NCI-H146 (cell line): Measurements from ENCODE around the gene SEPTIN12.
"Not testable (repeated sequence)": the region's sequence is repeated elsewhere in the genome, so short reads cannot be mapped to it uniquely, and the experiment has no call there.

ENCODE experiments used
- DNase-seq: peaks from one replicate; lab custom pipeline; 2025; lab: John Stamatoyannopoulos, UW

Gene SEPTIN12

GRCh38 chr16:4752351-4753100, 35.6 kb downstream of the SEPTIN12 start:
- DNase-seq: no peak

- DNase-seq: no peak
Observed at GRCh38 chr16:4750896-4751295, 37.2 kb downstream of the SEPTIN12 start.

GRCh38 chr16:4749700-4750257, 38.4 kb downstream of the SEPTIN12 start:
- DNase-seq: no peak

GRCh38 chr16:4748682-4749411, 39.3 kb downstream of the SEPTIN12 start:
- no peak for DNase-seq

DNA sequence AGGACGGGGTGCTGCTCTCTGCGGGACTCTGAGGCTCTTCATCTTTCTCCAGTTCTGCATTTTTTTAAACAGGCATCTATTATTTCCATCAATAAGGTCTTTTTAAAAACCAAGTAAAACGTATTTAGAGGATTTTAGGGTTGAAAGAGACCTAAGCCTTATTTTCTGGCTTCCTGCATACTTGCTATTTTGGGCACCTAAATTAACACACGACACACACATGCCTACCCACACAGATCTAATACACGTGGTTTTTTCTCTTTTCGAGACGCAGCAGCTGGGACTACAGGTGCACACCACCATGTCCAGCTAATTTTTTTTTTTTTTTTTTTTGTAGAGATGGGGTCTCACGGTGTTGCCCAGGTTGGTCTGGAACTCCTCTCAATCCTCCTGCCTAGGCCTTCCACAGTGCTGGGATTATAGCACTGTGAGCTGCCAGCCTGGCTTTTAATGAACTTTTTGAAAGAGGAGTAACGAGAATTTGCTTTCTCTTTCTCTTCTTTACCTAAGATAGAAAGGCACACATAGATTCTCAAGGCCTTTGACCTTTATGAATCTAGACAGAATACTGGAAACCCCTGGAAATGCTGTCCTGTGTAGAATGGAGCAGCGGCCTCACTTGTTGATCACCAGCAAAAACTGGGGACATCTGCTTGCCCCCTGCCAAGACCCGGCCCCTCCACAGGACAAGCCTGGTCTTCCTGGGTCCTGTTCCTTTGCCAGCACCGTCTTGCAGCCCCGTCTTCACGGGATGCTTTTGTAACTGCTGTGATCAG, 40.1 kb downstream of the SEPTIN12 start:
- DNase-seq: no peak

GRCh38 chr16:4746991-4747574, 41.1 kb downstream of the SEPTIN12 start:
- no peak for DNase-seq

DNA sequence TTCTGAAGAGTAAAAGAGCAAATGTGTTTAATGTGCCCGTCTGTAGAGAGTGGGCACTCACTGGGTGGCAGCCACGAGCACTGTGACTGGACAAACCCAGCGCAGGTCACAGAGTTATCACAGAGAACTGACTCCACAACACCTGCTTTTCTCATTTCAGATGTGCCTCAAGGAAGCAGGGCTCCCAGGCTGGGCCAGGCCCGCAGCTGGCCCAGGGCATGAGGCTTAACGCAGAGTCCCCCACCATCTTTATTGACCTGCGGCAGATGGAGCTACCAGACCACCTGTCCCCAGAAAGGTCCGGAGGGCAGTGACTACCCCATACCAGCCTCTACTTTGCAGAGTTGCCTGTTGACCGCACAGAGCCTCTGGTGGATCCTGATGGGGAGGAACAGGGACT, 41.9 kb downstream of the SEPTIN12 start:
- no peak for DNase-seq

- DNase-seq: no peak
Observed at GRCh38 chr16:4745274-4745569, 42.9 kb downstream of the SEPTIN12 start.

GRCh38 chr16:4744555-4745273, 43.4 kb downstream of the SEPTIN12 start:
- DNase-seq: peak; percentile 21

DNA sequence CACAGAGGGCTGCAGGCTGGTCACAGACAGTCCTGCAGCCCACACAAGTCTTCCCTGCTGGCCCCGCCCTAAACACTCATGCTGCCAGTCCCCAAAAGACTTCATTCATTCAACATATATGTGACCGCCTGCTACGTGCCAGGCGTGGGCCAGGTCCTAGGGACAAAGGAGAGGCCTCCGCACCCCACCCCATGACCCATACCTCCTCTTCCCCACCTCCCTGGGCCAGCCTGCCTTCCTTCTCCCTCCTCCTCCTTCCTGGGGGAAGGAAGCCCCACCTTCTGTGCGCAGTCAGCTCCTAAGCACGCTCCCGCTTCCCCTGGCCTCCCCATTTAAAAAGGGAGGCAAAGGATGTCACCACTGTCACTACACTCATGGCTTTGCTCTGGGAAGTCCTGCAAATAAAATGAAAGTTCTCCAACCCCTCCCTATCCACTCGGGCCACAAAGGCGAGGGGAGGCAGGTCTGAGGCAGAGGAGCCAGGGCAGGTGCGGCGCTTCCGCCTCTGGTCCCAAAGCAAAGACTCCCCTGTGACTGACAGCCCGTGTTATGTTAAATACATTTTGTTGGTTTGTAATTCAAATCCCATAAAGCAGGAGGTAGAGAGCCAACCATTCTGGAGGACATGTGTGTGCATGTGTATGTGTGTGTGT, 44.8 kb downstream of the SEPTIN12 start:
- DNase-seq: no peak

- not testable (repeated sequence) for DNase-seq
Observed at GRCh38 chr16:4738370-4738769, 49.8 kb downstream of the SEPTIN12 start.

- no peak for DNase-seq
Observed at GRCh38 chr16:4737545-4737944, 50.6 kb downstream of the SEPTIN12 start.

- DNase-seq: no peak
Observed at GRCh38 chr16:4736546-4736945, 51.6 kb downstream of the SEPTIN12 start.

GRCh38 chr16:4734730-4735535, 53.2 kb downstream of the SEPTIN12 start:
- peak; percentile 90 for DNase-seq

- DNase-seq: peak; percentile 97
Observed at GRCh38 chr16:4734063-4734729, 53.9 kb downstream of the SEPTIN12 start, which contains the start of the genes ANKS3 and DNAAF8. Gene ANKS3 (minus strand): TSS chr16:4734271. CDS start chr16:4730149, 4,122 bp downstream. Gene DNAAF8 (plus strand): TSS chr16:4734537. CDS start chr16:4736515, 1,978 bp downstream.

GRCh38 chr16:4733747-4734062, 54.4 kb downstream of the SEPTIN12 start:
- DNase-seq: peak; percentile 76

GRCh38 chr16:4733211-4733742, 54.9 kb downstream of the SEPTIN12 start:
- peak; percentile 30 for DNase-seq

DNA sequence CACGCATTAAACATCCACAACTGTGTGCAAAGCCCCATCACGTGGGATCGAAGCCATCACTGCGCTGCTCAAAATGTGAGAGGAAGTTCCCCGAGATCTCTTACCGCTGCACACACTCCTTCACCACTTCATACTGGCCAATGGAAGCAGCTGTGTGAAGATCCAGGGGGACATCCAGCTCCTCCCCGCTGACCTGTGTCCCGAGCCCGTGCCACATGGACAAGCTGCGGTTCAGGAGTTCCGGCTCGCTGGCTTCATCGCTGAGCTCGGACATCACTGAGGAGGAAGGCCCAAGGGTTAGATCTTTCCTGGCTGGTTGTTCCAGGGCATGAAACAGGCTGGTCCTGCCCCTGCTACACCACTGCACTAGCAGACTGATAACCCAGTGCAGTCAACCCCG, 58.3 kb downstream of the SEPTIN12 start:
- DNase-seq: no peak

DNA sequence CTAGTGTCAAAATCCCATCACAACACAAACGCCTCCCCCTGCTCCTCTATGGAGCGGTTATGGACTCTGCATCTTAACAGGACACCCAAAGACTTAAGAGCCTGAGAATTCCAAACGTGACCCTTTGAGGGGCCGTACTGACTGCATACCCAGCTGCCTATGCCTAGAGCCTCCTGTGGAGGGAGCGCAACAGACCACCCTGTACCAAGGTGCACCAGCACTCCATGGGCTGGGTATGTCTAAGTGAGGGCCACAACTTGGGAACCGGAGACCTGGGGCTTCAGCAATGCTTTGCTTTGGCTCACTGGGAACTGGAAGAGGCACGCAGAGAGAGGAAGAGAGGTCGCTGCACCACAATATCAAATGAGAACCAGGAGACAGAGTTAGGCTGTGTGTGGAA, 59.5 kb downstream of the SEPTIN12 start:
- DNase-seq: no peak
